Loucy (cell line): Measurements from ENCODE around the gene EPB41L1.

Source experiments
- CTCF ChIP-seq: fragments of 200-600 bp; sonication (generic); conservative IDR thresholded peaks from 2 replicates; pipeline ENCODE4 v1.5.1; 2014; ENCODE audit warnings: mild to moderate bottlenecking, antibody characterized with exemption, low read length
- EZH2phosphoT487 ChIP-seq: fragments of 200-600 bp; IDR thresholded peaks from 2 replicates; pipeline ENCODE4 v1.6.1; 2018; ENCODE audit warnings: antibody characterized with exemption, mild to moderate bottlenecking, moderate library complexity, borderline replicate concordance

- TF ChIP-seq CTCF: no peak
- TF ChIP-seq EZH2phosphoT487: no peak
These were observed 21.7 kb upstream of the EPB41L1 start for GRCh38 chr20:36132802-36133211.
